Neural progenitor cell (in vitro differentiated cells): Measurements from ENCODE around the gene PBOV1. TPM values are rescaled to one million over a fixed set of nuclear protein-coding genes. Genes with fewer than 3 reads are reported as not detected.

Source experiments
- DNase-seq: peaks from one replicate; pipeline ENCODE4 v3.0.0-alpha.2; 2016; ENCODE audit warnings: low spot score
- H2AFZ ChIP-seq: fragments of 200-600 bp; sonication (generic); replicated peaks from 2 replicates; pipeline ENCODE4 v1.6.1; 2016; ENCODE audit warnings: antibody characterized with exemption
- H3F3A ChIP-seq: fragments of 200-600 bp; sonication (generic); 2 replicates; pipeline ENCODE4 v1.6.1; 2016; ENCODE audit warnings: antibody characterized with exemption, low read depth
- H3K27ac ChIP-seq: fragments of 200-600 bp; sonication (generic); 2 replicates; pipeline ENCODE4 v1.5.1; 2016; ENCODE audit warnings: mild to moderate bottlenecking
- H3K27me3 ChIP-seq: fragments of 200-600 bp; sonication (generic); 2 replicates; pipeline ENCODE4 v1.6.1; 2016; ENCODE audit warnings: mild to moderate bottlenecking, moderate library complexity
- H3K36me3 ChIP-seq: fragments of 200-600 bp; sonication (generic); 2 replicates; pipeline ENCODE4 v1.5.1; 2016
- H3K4me1 ChIP-seq: fragments of 200-600 bp; sonication (generic); 2 replicates; pipeline ENCODE4 v1.6.1; 2016; ENCODE audit warnings: mixed run types
- H3K4me2 ChIP-seq: fragments of 200-600 bp; sonication (generic); 2 replicates; pipeline ENCODE4 v1.6.1; 2016
- H3K4me3 ChIP-seq: fragments of 200-600 bp; sonication (generic); 2 replicates; pipeline ENCODE4 v1.5.1; 2016
- H3K79me2 ChIP-seq: fragments of 200-600 bp; sonication (generic); 2 replicates; pipeline ENCODE4 v1.6.1; 2016; ENCODE audit warnings: low read depth
- H3K9ac ChIP-seq: fragments of 200-600 bp; sonication (generic); 2 replicates; pipeline ENCODE4 v1.6.1; 2016
- H3K9me3 ChIP-seq: fragments of 200-600 bp; sonication (generic); 2 replicates; pipeline ENCODE4 v1.5.1; 2016; ENCODE audit warnings: low read depth
- H4K20me1 ChIP-seq: fragments of 200-600 bp; sonication (generic); 2 replicates; pipeline ENCODE4 v1.6.1; 2016; ENCODE audit warnings: low read depth
- H3K27ac Mint-ChIP-seq: 3 replicates; pipeline ENCODE4 v1.8.0; 2021; ENCODE audit warnings: mixed read lengths
- H3K27me3 Mint-ChIP-seq: 2 replicates; pipeline ENCODE4 v1.8.0; 2022; ENCODE audit warnings: low read depth, mild to moderate bottlenecking, inconsistent platforms, moderate library complexity, mixed read lengths; ENCODE audit not compliant: insufficient read depth
- H3K36me3 Mint-ChIP-seq: 3 replicates; pipeline ENCODE4 v1.8.0; 2021; ENCODE audit warnings: mixed read lengths
- H3K4me1 Mint-ChIP-seq: 3 replicates; pipeline ENCODE4 v1.8.0; 2021; ENCODE audit warnings: mixed read lengths
- H3K4me3 Mint-ChIP-seq: 3 replicates; pipeline ENCODE4 v1.8.0; 2021; ENCODE audit warnings: mild to moderate bottlenecking, moderate library complexity, mixed read lengths
- H3K9me3 Mint-ChIP-seq: 3 replicates; pipeline ENCODE4 v1.8.0; 2020; ENCODE audit warnings: mixed read lengths
- EZH2 ChIP-seq: fragments of 200-600 bp; sonication (generic); IDR thresholded peaks from 2 replicates; pipeline ENCODE4 v1.6.1; 2017; ENCODE audit warnings: antibody characterized with exemption, mild to moderate bottlenecking, moderate library complexity
- EZH2phosphoT487 ChIP-seq: fragments of 200-600 bp; sonication (generic); IDR thresholded peaks from 2 replicates; pipeline ENCODE4 v1.6.1; 2017; ENCODE audit warnings: antibody characterized with exemption
- total RNA-seq: library from RNA; depleted of rRNA; stranded (reverse); fragments of >200 nt; gene quantifications from 2 replicates; pipeline ENCODE4 v1.2.3, GENCODE V29; 2015; ENCODE audit warnings: low replicate concordance
- TF ChIP-seq, protein P1 (sequence below): fragments of 200-600 bp; sonication (generic); IDR thresholded peaks from 2 replicates; pipeline ENCODE4 v1.5.1; 2017; ENCODE audit warnings: antibody characterized with exemption, mild to moderate bottlenecking

PBOV1 gene
- total RNA-seq, 1 donor from 2014 or later, result not detected

DNA sequence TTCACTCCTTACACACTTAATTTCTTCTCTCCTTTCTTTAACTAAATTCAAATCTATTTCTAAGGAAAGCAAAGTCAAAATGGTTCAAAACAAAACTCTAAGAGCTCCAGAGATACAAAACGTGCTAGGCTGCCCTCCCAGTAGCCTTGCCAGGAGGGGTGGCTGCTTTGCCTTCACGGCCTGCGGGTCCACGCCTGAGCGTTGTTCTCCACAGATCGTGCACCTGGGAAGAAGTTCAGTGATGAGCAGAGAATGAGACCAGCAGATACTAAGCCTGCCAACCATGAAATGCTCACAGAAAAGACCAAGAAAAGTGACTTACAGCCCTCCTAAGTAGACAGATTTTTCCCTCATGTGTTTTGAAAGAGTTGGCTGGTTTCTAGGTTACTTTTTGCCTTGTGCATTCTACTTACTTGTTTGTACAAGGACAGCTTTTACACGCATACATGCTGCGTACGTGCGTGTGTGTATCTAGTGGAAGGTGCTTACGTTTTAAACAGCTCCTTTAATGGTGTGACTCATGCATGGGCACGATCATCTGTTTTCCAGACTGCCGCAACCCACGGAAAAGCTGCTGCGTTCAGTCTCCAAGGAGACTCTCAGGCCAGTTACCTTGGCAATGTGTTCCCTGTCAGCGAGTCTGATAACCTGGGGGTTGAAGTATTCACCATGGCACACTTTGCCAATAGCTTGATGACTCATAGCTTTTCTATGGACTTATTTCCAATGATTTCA is 32.4 kb upstream of the PBOV1 start:
- no peak for TF ChIP-seq EZH2
- TF ChIP-seq, protein P1, sequence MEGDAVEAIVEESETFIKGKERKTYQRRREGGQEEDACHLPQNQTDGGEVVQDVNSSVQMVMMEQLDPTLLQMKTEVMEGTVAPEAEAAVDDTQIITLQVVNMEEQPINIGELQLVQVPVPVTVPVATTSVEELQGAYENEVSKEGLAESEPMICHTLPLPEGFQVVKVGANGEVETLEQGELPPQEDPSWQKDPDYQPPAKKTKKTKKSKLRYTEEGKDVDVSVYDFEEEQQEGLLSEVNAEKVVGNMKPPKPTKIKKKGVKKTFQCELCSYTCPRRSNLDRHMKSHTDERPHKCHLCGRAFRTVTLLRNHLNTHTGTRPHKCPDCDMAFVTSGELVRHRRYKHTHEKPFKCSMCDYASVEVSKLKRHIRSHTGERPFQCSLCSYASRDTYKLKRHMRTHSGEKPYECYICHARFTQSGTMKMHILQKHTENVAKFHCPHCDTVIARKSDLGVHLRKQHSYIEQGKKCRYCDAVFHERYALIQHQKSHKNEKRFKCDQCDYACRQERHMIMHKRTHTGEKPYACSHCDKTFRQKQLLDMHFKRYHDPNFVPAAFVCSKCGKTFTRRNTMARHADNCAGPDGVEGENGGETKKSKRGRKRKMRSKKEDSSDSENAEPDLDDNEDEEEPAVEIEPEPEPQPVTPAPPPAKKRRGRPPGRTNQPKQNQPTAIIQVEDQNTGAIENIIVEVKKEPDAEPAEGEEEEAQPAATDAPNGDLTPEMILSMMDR, result no peak
- TF ChIP-seq EZH2phosphoT487, result no peak
- Histone ChIP-seq H3K4me2 (no peak overlapping the region), H3K27me3 (no peaks in the 10 kb centered on the region), H3K36me3 (no peaks in the 10 kb centered on the region), H3K4me1 (no peaks in the 10 kb centered on the region), H3K27ac (no peak overlapping the region), H3K9ac (no peak overlapping the region), H4K20me1 (no peaks in the 10 kb centered on the region), H2AFZ (no peak overlapping the region), H3F3A (no peaks in the 10 kb centered on the region), H3K9me3 (no peaks in the 10 kb centered on the region), H3K4me3 (no peak overlapping the region), H3K79me2 (no peaks in the 10 kb centered on the region)
- no peak overlapping the region for H3K4me3 Mint-ChIP-seq
- peaks cover 8% of the 10 kb centered on the region for H3K27me3 Mint-ChIP-seq
- no peak for DNase-seq
- no peaks in the 10 kb centered on the region for H3K9me3 Mint-ChIP-seq
- no peaks in the 10 kb centered on the region for H3K36me3 Mint-ChIP-seq
- H3K4me1 Mint-ChIP-seq, result peaks cover 15% of the 10 kb centered on the region
- H3K27ac Mint-ChIP-seq, result no peak overlapping the region

DNA sequence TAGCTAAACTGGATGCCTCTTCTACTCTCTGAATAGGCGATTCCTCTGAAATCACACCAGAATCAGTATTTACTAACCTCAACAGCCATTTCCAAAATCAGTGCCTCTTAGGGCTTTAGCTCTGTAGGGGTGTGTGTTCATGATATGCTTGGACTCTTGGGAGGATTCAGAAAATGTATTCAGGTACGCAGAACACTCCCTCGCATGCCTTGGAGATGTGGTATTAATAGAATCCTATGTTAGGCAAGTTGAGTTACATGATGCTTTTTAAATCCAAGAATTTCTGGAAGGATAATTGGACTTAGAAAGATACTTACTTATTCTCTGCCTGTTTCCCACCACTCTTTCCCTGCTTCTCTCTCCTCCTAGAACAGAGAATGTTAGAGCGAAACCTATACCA is 31.8 kb upstream of the PBOV1 start:
- Mint-ChIP-seq H3K9me3 (no peaks in the 10 kb centered on the region), H3K27ac (no peak overlapping the region), H3K36me3 (no peaks in the 10 kb centered on the region), H3K4me3 (no peak overlapping the region), H3K4me1 (peaks cover 15% of the 10 kb centered on the region), H3K27me3 (peaks cover 8% of the 10 kb centered on the region)
- no peak for DNase-seq
- no peak overlapping the region for H3K27ac ChIP-seq
- H3K4me2 ChIP-seq, result no peak overlapping the region
- H3K9ac ChIP-seq, result no peak overlapping the region
- H3K36me3 ChIP-seq, result no peaks in the 10 kb centered on the region
- no peaks in the 10 kb centered on the region for H3F3A ChIP-seq
- no peaks in the 10 kb centered on the region for H3K27me3 ChIP-seq
- H3K9me3 ChIP-seq, result no peaks in the 10 kb centered on the region
- H3K4me3 ChIP-seq, result no peak overlapping the region
- H3K79me2 ChIP-seq, result no peaks in the 10 kb centered on the region
- no peaks in the 10 kb centered on the region for H3K4me1 ChIP-seq
- H2AFZ ChIP-seq, result no peak overlapping the region
- TF ChIP-seq EZH2 (no peak), EZH2phosphoT487 (no peak)
- TF ChIP-seq, protein P1, result no peak
- no peaks in the 10 kb centered on the region for H4K20me1 ChIP-seq

DNA sequence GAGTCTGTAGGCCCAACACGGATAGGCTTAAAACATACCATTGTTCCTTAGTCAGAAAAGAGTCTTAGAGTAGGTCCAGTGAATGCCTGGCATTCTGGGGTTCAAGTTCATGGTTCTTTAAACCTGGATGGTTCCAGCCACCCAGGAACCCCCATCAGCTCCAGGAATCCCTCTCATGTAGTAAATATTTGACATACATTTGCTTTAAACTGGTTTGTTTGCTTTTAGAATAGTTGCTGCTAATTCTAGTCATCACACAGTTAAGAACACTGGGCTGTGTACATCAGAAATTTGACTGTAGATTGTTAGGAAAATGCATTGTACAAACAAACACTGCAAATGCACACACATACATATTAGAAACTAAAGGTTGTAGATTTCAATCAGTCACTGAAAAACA is 30.6 kb upstream of the PBOV1 start:
- H4K20me1 ChIP-seq, result no peaks in the 10 kb centered on the region

More for the DNA sequence above, 30.6 kb upstream of the PBOV1 start:
- H3K4me1 ChIP-seq, result no peaks in the 10 kb centered on the region
- no peaks in the 10 kb centered on the region for H3K9me3 Mint-ChIP-seq
- no peaks in the 10 kb centered on the region for H3K36me3 ChIP-seq
- TF ChIP-seq EZH2phosphoT487, result no peak
- TF ChIP-seq EZH2, result no peak
- TF ChIP-seq, protein P1, result no peak
- H3K27me3 Mint-ChIP-seq, result peaks cover 8% of the 10 kb centered on the region
- H3K36me3 Mint-ChIP-seq, result no peaks in the 10 kb centered on the region
- H3K9ac ChIP-seq, result no peak overlapping the region
- H3K27me3 ChIP-seq, result no peaks in the 10 kb centered on the region
- H3F3A ChIP-seq, result no peaks in the 10 kb centered on the region
- H3K27ac Mint-ChIP-seq, result no peak overlapping the region
- no peaks in the 10 kb centered on the region for H3K79me2 ChIP-seq
- H3K4me3 Mint-ChIP-seq, result no peak overlapping the region
- no peak overlapping the region for H3K4me2 ChIP-seq
- H3K4me1 Mint-ChIP-seq, result peaks cover 15% of the 10 kb centered on the region
- H2AFZ ChIP-seq, result no peak overlapping the region
- no peak overlapping the region for H3K4me3 ChIP-seq
- no peaks in the 10 kb centered on the region for H3K9me3 ChIP-seq
- no peak overlapping the region for H3K27ac ChIP-seq
- DNase-seq, result no peak
